ENCODE measurements around the gene HSPB2. TPM values are rescaled to one million over a fixed set of nuclear protein-coding genes. Genes with fewer than 3 reads are reported as not detected.

HSPB2 gene
- total RNA-seq, 1 donor from 2014 or later, result not detected

DNA sequence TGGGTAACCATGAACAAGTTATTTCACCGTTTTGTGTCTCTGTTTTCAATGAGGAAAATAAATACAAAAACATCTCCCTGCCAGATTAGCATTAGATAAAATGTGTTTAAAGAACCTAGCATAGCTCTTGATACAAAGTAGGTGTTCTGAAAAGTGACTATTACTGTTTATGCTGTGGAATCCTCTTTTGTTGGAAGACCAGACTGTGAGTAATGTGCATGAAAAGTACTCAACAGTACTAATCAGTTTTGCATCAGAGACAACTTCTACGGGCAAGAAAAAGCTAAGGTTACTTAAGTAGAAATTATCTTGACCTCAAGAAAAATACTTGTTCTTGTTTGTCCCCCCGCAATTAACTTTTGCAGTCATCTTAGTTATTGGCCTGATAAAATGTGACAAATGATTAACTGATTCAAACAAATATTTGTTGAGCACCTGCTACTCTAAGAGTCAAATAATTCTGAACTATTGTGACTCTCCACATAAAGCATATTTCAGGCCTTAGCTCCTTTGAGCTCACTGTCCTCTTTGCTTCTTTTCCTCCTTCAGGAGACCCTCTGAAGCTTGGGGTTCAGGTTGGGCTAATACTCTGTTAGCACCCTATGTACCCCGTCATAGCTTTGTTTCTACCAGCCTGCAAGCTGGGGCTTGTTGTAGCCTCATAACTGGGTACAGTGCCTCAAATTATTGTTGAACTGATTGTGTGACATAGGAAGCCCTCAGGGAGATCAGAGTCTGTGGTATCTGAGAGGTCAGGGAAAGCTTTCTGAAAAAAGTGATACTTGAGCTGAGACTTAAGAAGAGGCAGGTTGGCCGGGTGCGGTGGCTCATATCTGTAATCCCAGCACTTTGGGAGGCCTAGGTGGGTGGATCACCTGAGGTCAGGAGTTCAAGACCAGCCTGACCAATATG, 49.1 kb downstream of the HSPB2 start:
- no peak overlapping the region for H3K4me3 Mint-ChIP-seq (ENCODE audit: unreplicated experiment)
- no peaks in the 10 kb centered on the region for H3K27me3 Mint-ChIP-seq (ENCODE audit: unreplicated experiment)
- DNase-seq (ENCODE audit: extremely low spot score, unreplicated experiment), result no peak
- no peaks in the 10 kb centered on the region for H3K9me3 Mint-ChIP-seq (ENCODE audit: unreplicated experiment)
- TF ChIP-seq, protein P1, sequence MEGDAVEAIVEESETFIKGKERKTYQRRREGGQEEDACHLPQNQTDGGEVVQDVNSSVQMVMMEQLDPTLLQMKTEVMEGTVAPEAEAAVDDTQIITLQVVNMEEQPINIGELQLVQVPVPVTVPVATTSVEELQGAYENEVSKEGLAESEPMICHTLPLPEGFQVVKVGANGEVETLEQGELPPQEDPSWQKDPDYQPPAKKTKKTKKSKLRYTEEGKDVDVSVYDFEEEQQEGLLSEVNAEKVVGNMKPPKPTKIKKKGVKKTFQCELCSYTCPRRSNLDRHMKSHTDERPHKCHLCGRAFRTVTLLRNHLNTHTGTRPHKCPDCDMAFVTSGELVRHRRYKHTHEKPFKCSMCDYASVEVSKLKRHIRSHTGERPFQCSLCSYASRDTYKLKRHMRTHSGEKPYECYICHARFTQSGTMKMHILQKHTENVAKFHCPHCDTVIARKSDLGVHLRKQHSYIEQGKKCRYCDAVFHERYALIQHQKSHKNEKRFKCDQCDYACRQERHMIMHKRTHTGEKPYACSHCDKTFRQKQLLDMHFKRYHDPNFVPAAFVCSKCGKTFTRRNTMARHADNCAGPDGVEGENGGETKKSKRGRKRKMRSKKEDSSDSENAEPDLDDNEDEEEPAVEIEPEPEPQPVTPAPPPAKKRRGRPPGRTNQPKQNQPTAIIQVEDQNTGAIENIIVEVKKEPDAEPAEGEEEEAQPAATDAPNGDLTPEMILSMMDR (IDR thresholded peaks at IDR 0.05), result no peak
- no peak overlapping the region for H3K27ac Mint-ChIP-seq (ENCODE audit: unreplicated experiment)
- H3K4me1 Mint-ChIP-seq (ENCODE audit: unreplicated experiment), result no peaks in the 10 kb centered on the region
- H3K36me3 Mint-ChIP-seq (ENCODE audit: unreplicated experiment), result no peaks in the 10 kb centered on the region

Other genes with a start within 250 kb of the HSPB2 start
- gene PPP2R1B, start 146.3 kb upstream of the HSPB2 start, total RNA-seq, result 25.2 and 26.0 TPM in 2 replicates
- 34.1 and 41.7 TPM in 2 replicates for gene ALG9, start 41.2 kb upstream of the HSPB2 start, total RNA-seq
- gene FDXACB1, start 33.6 kb upstream of the HSPB2 start, total RNA-seq, result 1.9 and 2.5 TPM in 2 replicates
- 12.5 and 17.2 TPM in 2 replicates for gene CFAP68, start 33.2 kb upstream of the HSPB2 start, total RNA-seq
- gene CRYAB, start 964 bp upstream of the HSPB2 start, total RNA-seq, result 35.5 and 42.3 TPM in 2 replicates
- 0.42 and 0.62 TPM in 2 replicates for gene C11orf52, start 6.2 kb downstream of the HSPB2 start, total RNA-seq
- gene DIXDC1, start 24.6 kb downstream of the HSPB2 start, total RNA-seq, result 9.7 and 10.6 TPM in 2 replicates
- 26.3 and 26.4 TPM in 2 replicates for gene DLAT, start 112.7 kb downstream of the HSPB2 start, total RNA-seq
- 2.0 and 2.3 TPM in 2 replicates for gene PIH1D2, start 161.3 kb downstream of the HSPB2 start, total RNA-seq
- gene NKAPD1, start 161.6 kb downstream of the HSPB2 start, total RNA-seq, result 23.1 and 24.6 TPM in 2 replicates
- 59.4 and 64.0 TPM in 2 replicates for gene TIMM8B, start 174.0 kb downstream of the HSPB2 start, total RNA-seq
- 71.6 and 82.0 TPM in 2 replicates for gene SDHD, start 174.1 kb downstream of the HSPB2 start, total RNA-seq

Measured in osteocyte (in vitro differentiated cells).